GM18511 (cell line): ENCODE data around the gene IL17C.

Experiments used
- ATAC-seq: cut with Tn5 transposase; IDR thresholded peaks from one replicate; pipeline ENCODE4 v1.9.1; 2021; ENCODE audit warnings: mild to moderate bottlenecking, moderate library complexity; ENCODE audit not compliant: unreplicated experiment

Gene IL17C

GRCh38 chr16:88638323-88639230 lies at the start of gene IL17C:
Gene IL17C, plus strand, starts transcription at chr16:88638572. Its CDS starts 70 bp downstream, at chr16:88638642.
- no peak for ATAC-seq

GRCh38 chr16:88588754-88589153 lies 49.6 kb upstream of the IL17C start:
- ATAC-seq: no peak

GRCh38 chr16:88589441-88589840 lies 48.9 kb upstream of the IL17C start:
- ATAC-seq: no peak

GRCh38 chr16:88591577-88592021 lies 46.8 kb upstream of the IL17C start:
- ATAC-seq: no peak

- no peak for ATAC-seq
Measured at GRCh38 chr16:88593061-88593460, 45.3 kb upstream of the IL17C start.

- no peak for ATAC-seq
Measured at GRCh38 chr16:88593489-88593888, 44.9 kb upstream of the IL17C start.

GRCh38 chr16:88593910-88594309 lies 44.5 kb upstream of the IL17C start:
- ATAC-seq: no peak

GRCh38 chr16:88595101-88595500 lies 43.3 kb upstream of the IL17C start:
- no peak for ATAC-seq

- no peak for ATAC-seq
Measured at GRCh38 chr16:88595921-88596320, 42.5 kb upstream of the IL17C start.

- ATAC-seq: no peak
Measured at GRCh38 chr16:88596483-88596882, 41.9 kb upstream of the IL17C start.

- no peak for ATAC-seq
Measured at GRCh38 chr16:88597856-88598491, 40.4 kb upstream of the IL17C start.

- ATAC-seq: no peak
Measured at GRCh38 chr16:88599092-88599733, 39.2 kb upstream of the IL17C start.

- ATAC-seq: no peak
Measured at GRCh38 chr16:88599825-88600538, 38.4 kb upstream of the IL17C start.

GRCh38 chr16:88600539-88600896 lies 37.9 kb upstream of the IL17C start:
- no peak for ATAC-seq

- no peak for ATAC-seq
Measured at GRCh38 chr16:88601313-88602036, 36.9 kb upstream of the IL17C start.

GRCh38 chr16:88602091-88602490 lies 36.3 kb upstream of the IL17C start:
- ATAC-seq: no peak

GRCh38 chr16:88605186-88606147 lies 32.9 kb upstream of the IL17C start:
- no peak for ATAC-seq

- no peak for ATAC-seq
Measured at GRCh38 chr16:88606148-88606757, 32.1 kb upstream of the IL17C start.

- no peak for ATAC-seq
Measured at GRCh38 chr16:88608076-88608475, 30.3 kb upstream of the IL17C start.
